Midbrain (tissue), 1 donor: ENCODE measurements around the gene CPT1A.

Experiments used
- DNase-seq: peaks from one replicate; lab custom pipeline; 2025; lab: John Stamatoyannopoulos, UW

The CPT1A gene

DNA sequence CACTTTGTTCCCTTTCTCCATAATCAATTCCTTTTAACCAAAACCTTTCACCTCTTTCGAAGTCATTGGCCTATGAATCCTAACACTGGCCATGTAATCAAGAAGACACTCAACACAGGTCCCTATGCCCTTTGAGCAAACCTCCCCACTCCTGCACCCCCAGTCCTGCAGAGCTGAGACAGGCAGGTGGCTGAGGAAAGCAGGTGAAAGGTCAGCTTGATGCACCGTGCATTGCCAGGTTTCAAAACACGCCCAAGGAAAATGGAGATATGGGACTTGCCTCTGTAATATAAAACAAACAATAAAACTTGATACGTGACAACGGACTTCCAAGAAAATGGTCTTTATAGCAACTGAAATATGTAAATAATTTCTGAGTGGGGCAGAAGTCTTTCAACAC lies 10.6 kb downstream of the CPT1A start:
- no peak for DNase-seq

DNA sequence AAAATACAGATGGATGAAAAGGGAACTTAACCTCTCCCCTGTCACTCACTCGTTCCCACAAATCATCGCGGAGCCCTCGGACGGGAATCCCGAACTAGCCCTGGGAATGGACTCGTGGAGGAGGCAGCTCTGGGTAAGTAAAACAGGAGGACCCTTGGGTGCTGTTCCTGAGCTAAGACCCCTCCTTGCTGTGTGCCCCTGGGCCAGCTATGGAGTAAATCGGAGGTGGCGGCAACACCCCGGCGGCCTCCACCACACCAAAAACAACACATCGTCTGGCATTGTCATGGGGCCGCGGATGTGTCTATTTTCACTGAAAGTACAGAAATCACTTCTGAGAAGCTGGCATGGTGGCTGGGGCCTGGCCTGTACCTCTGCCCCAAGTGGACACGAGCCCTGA lies 12.1 kb downstream of the CPT1A start:
- no peak for DNase-seq

DNA sequence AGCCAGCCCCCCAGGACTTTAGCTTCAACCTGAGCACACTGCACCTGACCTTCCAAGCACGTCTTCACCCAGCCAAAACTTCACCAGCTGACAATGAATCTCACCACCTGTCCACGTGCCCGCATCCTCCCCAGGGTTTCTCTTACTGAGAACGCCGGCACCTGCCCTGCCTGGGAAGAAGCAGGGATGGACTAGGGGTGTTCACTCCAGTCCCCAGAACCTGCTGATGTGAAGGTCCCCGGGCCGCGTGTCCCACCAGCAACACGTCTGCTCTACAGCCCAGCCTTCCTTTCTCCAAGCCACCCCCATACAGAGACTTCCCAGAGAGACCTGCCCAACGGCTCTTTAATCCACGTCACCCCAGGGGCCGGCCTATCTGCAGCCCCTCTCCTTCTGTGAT lies 12.8 kb downstream of the CPT1A start:
- DNase-seq, result no peak

DNA sequence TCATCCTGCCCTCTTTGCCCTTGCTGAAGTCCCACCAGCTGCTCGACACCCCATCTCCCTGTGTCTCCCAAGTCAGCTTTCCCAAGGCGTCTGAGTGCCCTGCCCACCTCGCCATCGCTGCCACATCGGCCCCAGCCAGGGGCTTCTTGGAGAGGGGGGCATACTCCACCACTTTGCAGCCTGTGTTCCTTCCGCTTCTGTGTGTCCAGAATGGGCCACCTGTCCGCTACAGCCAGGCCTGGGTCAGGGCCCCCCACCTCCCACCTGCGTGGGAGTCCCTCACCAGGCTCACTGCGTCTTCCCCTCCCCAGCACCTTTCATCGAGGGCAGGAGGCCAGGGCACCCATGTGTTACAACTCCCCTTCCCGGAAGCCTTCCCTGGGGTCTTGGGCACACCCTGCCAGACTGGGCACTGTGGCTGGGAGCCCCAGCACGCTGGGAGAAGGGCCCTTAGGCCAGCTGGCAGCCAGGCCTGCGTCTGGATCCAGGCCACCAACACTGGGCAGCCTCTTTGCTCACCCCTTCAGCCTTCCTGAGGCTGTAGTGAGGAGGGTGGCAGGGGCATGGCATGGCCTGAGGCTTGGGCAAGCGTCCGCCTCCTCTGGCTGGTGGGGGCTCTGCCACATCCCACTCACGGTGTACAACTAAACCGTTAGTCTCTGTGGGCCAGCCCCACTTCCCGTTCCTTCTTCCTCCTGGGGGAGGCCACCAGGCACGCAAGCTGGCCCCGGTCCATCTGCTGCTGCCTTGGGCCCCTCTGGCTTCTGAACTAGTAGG lies 13.4 kb downstream of the CPT1A start:
- DNase-seq, result peak; percentile 19

DNA sequence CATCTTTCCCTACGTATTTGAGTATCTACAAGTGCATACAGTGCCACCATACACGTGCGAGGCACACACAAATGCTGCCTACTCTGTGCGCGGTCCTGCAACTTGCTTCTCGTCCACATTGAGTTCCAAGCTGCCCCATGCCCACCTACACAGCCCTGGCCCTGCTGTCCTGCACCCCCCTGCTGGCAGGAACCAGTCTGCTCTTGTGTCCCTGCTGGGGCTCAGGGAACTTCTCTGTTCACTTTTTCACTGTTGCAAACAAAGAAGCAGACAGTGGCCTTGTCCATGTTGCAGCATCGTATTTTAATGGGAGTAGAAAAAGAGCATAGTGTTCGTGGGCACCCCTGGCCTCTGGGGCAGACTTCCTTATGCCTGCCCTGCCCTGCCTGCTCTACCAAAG lies 14.0 kb downstream of the CPT1A start:
- no peak for DNase-seq

DNA sequence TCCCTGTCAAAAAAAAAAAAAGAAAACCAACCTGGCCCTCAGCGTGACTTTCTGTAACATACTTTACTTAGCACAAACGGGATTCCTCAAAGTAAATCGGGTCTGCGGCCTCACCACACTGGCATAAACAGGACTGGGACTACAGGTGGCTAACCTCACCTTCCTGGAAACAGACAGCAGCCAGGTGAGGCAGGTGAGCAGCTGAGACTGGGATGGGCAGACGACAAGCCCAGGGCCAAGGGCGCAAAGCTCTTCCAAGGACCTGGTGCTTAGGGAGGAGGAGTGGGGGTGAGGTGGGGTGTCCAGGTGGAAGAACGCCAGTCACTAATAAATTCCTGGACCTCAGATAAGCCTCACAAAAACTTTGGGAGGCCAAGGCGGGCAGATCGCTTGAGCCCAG lies 15.0 kb downstream of the CPT1A start:
- DNase-seq, result no peak

DNA sequence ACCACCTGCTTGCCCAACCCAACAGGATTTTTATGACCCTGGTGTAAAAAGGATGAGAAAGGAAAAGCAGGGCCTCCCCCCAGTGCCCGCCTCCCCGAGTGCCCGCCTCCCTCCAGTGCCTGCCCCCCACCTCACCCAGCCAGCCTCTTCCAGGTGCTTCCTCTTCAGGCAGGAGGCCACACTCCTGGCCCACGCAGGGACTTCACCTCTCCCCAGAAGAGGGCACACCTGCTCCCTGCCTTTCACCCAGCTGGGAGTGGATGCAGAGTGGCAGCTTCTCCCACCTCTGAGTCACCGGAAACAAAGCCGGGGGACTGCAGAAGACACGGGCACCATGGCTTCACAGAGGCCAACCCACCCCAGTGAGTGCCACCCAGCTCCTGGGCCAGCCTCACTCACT lies 16.1 kb downstream of the CPT1A start:
- DNase-seq, result no peak

DNA sequence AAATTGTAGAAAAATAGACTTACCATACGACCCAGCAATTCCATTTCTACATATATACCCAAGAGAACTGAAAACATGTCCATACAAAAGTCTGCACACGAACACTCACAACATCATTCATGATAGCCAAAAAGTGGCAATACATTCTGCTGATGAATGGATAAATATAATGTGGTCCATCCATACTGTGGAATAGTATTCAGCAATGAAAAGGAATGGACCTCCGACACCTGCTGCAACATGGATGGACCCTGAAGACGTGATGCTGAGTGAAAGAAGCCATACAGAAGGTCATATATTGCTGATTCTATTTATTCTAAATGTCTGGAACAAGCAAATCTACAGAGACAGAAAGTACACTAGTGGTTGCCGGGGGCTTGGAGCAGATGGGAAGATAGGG lies 19.2 kb downstream of the CPT1A start:
- DNase-seq, result no peak

DNA sequence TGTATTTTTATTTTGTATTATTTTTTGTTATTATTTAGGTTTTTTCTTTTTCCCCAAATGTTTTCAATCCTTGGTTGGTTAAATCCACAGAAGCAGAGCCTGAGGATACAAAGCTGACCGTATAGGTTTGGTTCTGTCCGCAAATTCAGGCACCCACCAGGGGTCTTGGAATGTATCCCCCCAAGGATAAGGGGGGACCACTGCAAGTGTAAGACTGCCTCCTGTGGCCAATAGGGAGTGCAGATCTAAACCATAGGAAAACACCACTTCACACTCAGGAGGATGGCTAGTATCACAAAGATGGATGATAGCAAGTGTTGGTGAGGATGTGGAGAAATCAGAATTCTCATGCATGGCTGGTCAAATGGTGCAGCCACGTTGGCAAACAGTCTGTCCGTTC lies 20.0 kb downstream of the CPT1A start:
- no peak for DNase-seq

DNA sequence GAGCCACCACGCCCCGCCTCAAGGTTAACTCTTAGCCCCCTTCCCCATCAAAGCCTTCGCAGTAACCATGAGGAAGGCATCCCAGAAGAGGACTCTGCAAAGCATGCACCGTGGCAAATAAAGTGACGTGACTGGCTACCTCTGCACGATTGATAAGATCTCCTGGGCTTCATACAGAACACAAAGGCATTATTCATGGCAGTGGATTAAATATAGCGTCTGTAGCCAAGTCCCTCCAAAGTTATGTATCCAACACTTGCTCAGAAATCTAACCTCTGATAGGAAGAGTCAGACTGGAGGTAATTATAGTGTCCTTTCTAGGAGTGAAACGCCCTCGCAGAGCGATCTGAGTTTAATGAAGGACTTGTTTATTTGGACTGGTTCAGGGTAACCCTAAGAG lies 22.4 kb downstream of the CPT1A start:
- no peak for DNase-seq

DNA sequence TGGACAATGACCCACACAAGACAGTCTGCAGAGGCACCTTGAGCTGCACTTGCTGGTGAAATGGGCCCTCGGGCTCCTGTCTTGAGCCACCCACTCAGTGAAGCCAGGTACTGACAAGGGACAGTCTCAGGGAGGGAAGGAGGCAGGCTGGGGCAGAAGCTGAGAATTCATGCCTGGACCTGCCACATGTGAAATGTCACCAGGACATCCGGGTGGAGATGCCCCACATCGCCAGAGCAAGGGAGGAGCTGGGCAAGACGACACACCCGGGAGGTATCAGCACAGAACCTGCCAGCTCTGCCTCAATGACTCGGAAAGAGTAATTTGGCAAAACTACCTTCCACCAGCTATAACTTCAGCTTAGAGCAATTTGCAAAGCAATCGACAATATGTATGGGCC lies 23.5 kb downstream of the CPT1A start:
- DNase-seq, result no peak

DNA sequence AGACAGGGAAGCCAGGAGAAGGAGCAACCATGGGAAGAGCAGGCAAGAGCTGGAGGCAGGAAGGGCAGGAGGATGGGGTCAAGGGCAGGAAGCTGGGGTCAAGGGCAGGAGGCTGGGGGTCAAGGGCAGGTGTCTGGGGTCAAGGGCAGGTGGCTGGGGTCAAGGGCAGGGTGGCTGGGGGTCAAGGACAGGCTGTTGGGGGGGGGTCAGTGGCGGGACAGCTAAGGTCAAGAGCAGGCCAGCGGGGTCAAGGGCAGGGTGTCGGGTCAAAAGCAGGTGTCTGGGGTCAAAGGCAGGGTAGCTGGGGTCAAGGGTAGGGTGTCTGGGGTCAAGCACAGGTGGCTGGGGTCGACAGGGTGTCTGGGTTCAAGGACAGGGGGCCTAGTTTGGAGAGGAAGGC lies 24.2 kb downstream of the CPT1A start:
- no peak for DNase-seq

DNA sequence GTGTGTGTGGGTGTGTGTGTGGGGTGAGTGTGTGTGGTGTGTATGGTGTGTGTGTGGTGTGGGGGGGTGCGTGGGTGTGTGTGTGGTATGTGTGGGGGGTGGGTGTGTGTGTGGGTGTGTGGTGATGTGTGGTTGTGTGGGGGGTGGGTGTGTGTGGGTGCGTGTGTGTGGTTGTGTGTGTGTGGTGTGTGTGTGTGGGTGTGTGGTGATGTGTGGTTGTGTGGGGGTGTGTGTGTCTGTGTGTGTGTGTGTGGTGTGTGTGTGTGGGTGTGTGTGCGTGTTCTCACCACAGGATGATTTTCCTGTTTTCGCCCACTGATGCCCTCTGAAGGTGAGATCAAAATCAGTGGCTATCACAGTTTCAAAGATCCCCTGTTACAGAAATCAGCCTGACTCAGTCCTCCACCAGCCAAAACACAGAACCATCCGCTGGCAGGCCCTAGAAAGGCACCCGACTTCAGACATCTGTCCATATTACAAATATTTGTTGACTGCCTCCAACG lies 24.7 kb downstream of the CPT1A start:
- DNase-seq, result no peak

DNA sequence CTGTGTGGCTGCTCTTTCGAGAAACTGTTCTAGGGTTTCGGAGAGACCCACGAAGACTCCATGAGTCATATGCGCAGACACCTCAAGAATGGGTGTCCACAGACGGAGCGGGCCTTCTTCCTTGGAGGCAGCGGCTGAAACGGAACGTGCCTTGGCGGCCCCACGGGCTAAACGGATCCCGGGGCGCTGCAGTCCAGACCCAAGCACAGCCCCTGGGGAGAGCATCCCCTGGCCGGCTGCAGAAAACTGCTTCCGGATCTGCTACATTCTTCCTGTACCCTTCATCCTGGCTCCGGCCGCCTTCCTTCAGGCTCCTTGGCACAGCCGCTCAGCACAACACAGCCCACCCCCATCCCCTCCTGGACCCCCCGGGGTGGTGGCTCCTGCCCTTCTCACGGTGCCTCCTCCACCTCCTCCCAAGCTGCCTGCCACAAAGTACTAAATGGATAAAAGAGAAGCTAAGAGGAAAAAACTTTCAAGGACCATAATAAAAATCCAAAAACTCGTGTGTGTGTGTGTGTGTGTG lies 25.4 kb downstream of the CPT1A start:
- no peak for DNase-seq

DNA sequence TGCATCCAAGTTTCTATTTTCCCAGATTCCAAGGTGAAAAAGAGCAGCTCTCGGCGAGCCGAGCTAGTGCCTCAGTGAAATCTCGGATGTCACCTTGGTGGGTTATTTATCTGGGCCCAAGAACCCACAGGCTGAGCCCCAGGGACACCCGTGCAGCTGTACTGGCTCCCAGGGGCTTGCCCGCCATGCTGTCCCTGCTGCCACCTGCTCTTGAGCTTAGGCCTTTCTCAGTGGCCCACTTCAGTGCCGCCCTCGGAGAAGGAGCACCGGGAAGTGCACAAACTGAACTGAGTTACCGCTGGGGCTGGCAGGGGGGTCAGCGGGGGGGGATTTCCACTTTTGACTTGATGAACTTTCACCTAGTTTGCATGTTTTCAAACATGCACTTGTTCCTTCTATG lies 27.9 kb downstream of the CPT1A start:
- DNase-seq, result no peak

DNA sequence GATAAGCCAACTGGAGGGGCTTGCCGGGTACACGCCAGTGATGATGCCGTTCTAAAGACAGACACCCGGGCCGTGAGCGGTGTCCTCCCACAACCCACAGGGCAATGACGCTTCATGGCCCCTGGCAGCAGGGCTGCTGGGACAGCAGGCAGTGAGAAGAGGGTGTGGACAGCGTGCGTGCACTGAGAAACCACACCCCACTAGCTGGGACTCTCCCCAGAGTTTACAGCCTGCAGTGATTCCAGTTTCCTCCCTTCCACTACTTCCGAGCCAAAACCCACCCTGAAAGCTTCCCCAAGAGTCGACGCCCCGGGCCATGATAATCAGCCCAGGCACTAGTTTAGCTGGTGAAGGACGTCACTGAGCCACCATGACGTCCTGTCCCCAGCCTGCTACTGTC lies 29.2 kb downstream of the CPT1A start:
- no peak for DNase-seq

DNA sequence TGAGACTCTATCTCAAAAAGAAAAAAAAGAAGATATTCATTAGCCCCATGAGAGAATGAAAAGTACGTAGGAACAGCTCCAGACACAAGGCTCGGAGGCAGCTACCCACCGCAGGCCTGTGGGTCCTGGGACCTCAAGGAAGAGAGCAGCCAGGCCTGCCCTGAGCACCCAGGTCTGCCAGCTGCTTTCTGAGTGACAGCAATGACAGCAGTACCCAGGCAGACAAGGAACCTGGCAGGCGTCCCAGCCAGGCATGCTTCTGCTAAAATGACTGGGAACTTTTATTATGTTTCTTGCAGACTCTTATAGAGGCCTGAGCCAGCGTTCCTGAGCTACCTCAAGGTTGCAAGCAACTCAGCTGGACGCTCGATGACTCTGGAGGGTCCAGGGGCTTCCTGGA lies 31.6 kb downstream of the CPT1A start:
- no peak for DNase-seq

DNA sequence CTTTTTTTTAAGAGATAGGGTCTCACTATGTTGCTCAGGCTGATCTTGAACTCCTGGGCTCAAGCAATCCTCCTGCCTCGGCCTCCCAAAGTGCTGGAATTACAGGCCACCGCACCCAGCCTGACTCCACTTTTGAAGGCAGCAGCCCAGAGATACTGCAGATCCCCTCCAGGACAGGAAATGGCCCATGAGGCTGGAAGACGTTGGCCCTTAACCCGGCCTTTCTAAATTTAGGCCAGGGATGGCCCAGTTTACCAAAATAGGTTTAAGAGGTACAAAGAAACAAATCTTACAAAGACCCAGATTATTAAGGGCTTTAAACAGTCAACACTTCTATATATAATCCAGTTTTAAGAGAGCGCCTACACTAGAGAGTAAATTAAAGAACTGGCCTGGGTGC lies 32.2 kb downstream of the CPT1A start:
- DNase-seq, result no peak

DNA sequence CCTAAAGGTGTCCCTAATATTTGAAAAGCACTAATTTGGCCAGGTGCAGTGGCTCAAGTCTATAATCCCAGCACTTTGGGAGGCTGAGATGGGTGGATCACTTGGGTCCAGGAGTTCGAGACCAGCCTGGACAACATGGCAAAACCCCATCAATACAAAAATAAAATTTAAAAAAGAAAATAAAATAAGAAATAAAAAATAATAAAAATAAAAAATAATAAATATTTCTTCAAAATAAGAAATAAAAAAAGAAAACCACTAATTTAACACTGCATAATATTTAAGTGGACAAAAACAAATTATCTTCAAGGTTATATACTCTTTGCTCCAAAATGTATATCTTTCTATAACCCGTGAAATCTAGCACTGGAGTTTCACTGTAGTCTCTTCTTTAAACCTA lies 32.9 kb downstream of the CPT1A start:
- DNase-seq, result no peak

DNA sequence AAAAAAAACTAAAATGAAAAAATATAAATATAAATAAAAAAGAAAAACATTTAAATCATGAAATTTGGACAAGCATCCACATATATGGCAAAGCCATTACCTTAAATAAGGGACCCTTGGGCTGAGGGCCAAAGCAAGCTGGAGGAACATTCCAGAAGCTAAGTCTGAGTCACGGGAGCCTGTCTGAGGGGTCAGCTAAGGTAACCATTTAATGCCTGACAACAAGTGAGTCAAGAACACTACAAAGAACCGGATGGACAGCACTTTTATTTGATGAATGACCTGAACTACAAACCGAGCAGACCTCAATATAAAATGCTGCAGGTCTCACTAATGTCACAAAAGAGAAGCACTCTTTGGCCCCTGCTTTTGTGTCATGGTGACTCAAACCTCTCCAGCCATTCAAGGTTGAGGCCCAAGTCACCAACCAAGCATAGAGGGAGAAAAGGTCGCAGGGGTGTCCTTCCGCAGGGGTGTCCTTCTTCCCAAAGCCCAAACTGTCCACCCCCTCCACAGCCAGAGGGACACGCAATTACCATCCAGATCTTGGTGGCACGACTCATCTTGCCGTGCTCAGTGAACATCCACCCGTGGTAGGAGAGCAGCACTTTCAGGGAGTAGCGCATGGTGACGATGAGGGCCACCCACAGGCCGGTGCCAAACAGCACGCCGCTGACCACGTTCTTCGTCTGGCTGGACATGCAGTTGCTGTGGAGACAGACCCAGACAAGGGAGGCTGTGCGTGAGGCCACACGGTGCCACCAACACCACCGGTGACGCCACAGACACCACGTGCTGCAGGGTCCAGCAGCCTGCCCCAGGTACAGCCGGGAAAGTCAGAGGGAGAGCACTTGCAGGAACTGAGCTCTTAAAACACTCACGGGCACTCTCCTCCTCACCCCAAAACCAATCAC lies 34.5 kb downstream of the CPT1A start:
- no peak for DNase-seq

DNA sequence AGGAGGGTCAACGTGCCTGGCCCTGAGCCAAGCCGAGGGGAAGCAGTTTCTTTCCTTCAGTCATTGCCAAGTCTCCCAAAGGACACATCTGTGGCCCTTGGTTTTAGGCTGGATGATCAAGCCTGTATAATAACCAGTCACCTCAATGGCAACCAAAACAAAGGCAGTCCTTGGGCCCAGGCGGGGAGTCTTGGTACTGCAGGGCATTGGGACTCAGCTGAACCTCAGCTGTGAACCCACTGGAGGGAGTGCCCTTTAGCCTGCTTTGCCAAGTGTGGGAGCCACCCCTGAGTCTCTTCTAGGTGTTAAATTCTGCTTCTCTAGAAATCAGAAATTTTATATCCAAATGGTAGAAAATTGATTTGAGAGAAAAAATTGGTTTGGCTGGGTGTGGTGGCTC lies 36.9 kb downstream of the CPT1A start:
- DNase-seq, result no peak

DNA sequence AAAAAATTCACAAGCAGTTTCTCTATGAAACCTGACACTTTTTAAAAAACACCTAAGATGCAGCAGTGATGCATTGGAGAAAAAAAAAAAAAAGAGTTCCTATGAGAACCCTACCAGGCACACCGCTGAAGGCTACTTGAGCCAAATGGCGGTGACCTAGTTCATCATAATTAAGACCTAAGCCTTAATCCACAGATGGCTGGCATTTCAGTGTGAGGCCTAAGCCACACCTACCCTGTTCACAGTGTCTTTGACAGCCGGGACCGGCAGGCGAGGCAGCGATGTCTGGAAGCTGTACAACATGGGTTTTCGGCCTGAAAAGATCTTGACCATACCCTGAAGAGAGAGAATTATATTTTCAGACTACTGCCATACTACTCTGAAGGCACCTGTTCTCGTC lies 38.0 kb downstream of the CPT1A start:
- DNase-seq, result no peak

DNA sequence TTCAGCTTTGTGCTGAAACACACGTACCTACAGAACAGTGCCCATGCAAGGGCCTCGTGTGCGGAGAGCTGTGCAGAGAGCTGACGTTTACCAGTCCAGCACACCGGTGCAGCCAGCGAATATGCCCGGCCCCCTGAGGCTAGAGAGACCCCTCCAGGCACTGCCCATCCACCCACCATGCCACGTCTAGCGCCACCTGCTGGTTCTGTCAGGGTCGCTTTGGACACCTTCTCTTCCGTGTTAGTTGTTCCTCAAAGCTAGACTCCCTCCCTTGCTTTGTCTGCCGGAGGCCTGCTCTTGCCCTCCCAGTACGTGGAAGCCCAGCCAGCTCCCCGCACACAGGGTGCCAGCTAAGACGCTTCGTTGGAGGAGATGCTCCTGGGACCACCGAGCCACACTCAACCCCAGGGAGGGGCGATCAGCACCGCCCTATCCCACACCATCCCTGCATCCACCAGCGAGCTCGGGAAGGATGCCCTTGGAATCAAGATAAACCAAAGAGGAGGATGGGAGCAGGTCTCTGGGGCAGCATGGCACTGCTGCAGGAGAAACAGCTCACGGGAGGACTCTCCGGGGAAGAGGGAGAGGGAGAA lies 43.4 kb downstream of the CPT1A start:
- DNase-seq, result no peak
